Ovary (tissue), 3 donors: ENCODE data around the gene BTNL2.

Experiments used
- CTCF ChIP-seq, 3 donors: fragments of 450-650 bp in 2 of 3; fragments of 200-600 bp in 1 of 3; IDR thresholded peaks; one replicate each; pipeline versions ENCODE4 v1.5.1 to v1.8.0; 2016 to 2022; ENCODE audit warnings: antibody characterized with exemption in 3 of 3, mild to moderate bottlenecking in 1 of 3
- EP300 ChIP-seq: sonication (generic); formaldehyde crosslinking; IDR thresholded peaks from one replicate; pipeline ENCODE4 v1.6.1; 2017; ENCODE audit warnings: antibody characterized with exemption
- POLR2A ChIP-seq: fragments of 450-650 bp; IDR thresholded peaks from one replicate; pipeline ENCODE4 v1.6.1; 2017; ENCODE audit warnings: antibody characterized with exemption, mild to moderate bottlenecking, moderate library complexity
- donor health status: DM: no; HTN: no; CAD: no.

GRCh38 chr6:32436186-32436585, 29.2 kb upstream of the BTNL2 start:
- TF ChIP-seq CTCF (IDR thresholded peaks at IDR 0.05) (no peak), POLR2A (no peak), EP300 (no peak)
